ENCODE results near the gene EIF4EBP2. TPM values are rescaled to one million over a fixed set of nuclear protein-coding genes. Genes with fewer than 3 reads are reported as not detected.

Gene EIF4EBP2
- total and polyA plus RNA-seq, 2 donors (not counting 3 experiments of a cell fraction or from before 2014, with no cell fraction given): 18.2 to 47.0 TPM

GRCh38 chr10:70426823-70427222, 22.9 kb downstream of the EIF4EBP2 start:
- no peak overlapping the region for H3K27ac ChIP-seq (ENCODE audit: insufficient read depth, low read depth, low read length)
- no peak overlapping the region for H3K9ac ChIP-seq (replicated peaks; ENCODE audit: extremely low read depth, insufficient read depth, low read length)
- BruUV-seq (replicated peaks): no TSS peak
- no peak overlapping the region for H3K4me2 ChIP-seq (ENCODE audit: insufficient read depth, low read length)
- no peaks in the 10 kb centered on the region for H3K27me3 ChIP-seq (ENCODE audit: control insufficient read depth in 2 of 2, insufficient read depth in 2 of 2, low read length in 2 of 2)
- no peaks in the 10 kb centered on the region for H3K79me2 ChIP-seq (ENCODE audit: control insufficient read depth, insufficient read depth, low read length)
- no peak for FAIRE-seq
- H2AFZ ChIP-seq (ENCODE audit: low read depth, low read length): no peak overlapping the region
- no peaks in the 10 kb centered on the region for H3K9me3 ChIP-seq (replicated peaks; ENCODE audit: control insufficient read depth, insufficient read depth, low read length)
- POLR2A ChIA-PET: no interaction called here
- CTCF ChIA-PET: interaction anchor here (1.1 kb wide), 1 partner anchor 13 kb away, joined by 3 read pairs; no protein-coding TSS in a partner anchor
- no peak overlapping the region for H3K4me3 ChIP-seq (replicated peaks in 1 of 3; ENCODE audit: insufficient read depth in 1 of 3, low read depth in 1 of 3, low read length in 3 of 3)
- peaks cover 7 to 29% of the 10 kb centered on the region in 2 experiments for H3K36me3 ChIP-seq (ENCODE audit: control insufficient read depth in 2 of 2, extremely low read depth in 1 of 2, insufficient read depth in 2 of 2, low read length in 2 of 2)
- no peaks in the 10 kb centered on the region for H3K4me1 ChIP-seq (ENCODE audit: control insufficient read depth, extremely low read depth, insufficient read depth, low read length)
- DNase-seq (ENCODE audit: low read depth, low spot score): no peak
- dilution Hi-C loops (cut with MboI; ENCODE audit: extremely low pct_ligation_motif_present, low sequenced_read_pairs) (no loop called here), intact Hi-C loops (cut with micrococcal nuclease) (no loop called here)
- TF ChIP-seq MAX (IDR thresholded peaks at IDR 0.05; ENCODE audit: insufficient read depth, insufficient read length) (no peak), FOS (IDR thresholded peaks at IDR 0.05; ENCODE audit: borderline replicate concordance, insufficient read depth, low read length) (no peak), JUN (IDR thresholded peaks at IDR 0.05; ENCODE audit: borderline replicate concordance, insufficient read depth, insufficient read length, low read depth) (no peak), MYC (IDR thresholded peaks at IDR 0.05; ENCODE audit: low read depth, low read length) (no peak), GATA2 (IDR thresholded peaks at IDR 0.05; ENCODE audit: insufficient read depth, insufficient read length, low read depth, low read length) (no peak), POLR2AphosphoS5 (IDR thresholded peaks at IDR 0.05; ENCODE audit: insufficient read depth, low read depth, low read length) (no peak), EZH2 (IDR thresholded peaks at IDR 0.05; ENCODE audit: borderline replicate concordance, low read depth, low read length, severe bottlenecking) (no peak), CTCF (IDR thresholded peaks at IDR 0.05; ENCODE audit: extremely low read depth in 1 of 2, insufficient read depth in 1 of 2, low read depth in 1 of 2, low read length in 2 of 2) (no peak), POLR2A (IDR thresholded peaks at IDR 0.05; ENCODE audit: low read depth, low read length) (no peak)
- no peaks in the 10 kb centered on the region for H3K9me1 ChIP-seq (replicated peaks; ENCODE audit: control insufficient read depth, extremely low read depth, insufficient read depth, low read length)
- no peaks in the 10 kb centered on the region for H4K20me1 ChIP-seq (replicated peaks; ENCODE audit: control insufficient read depth, extremely low read depth, insufficient read depth, low read length)

All from endothelial cell of umbilical vein (primary cell).